Inferior parietal cortex (tissue), 1 donor: ENCODE measurements around the gene AUTS2.

ENCODE experiments used
- DNase-seq: peaks from one replicate; pipeline ENCODE4 v3.0.0-alpha.2; 2016; ENCODE audit errors: extremely low spot score

AUTS2 gene

GRCh38 chr7:69598081-69598486, at the start of gene AUTS2:
Gene AUTS2 (plus strand): TSS chr7:69598475. CDS start chr7:69599654, 1,179 bp downstream.
- DNase-seq, result peak; percentile 86

- DNase-seq, result no peak
Measured at GRCh38 chr7:69550991-69551390, 47.3 kb upstream of the AUTS2 start.

- DNase-seq, result no peak
Measured at GRCh38 chr7:69553190-69553589, 45.1 kb upstream of the AUTS2 start.

GRCh38 chr7:69561266-69561960, 36.9 kb upstream of the AUTS2 start:
- DNase-seq, result no peak

- DNase-seq, result peak; percentile 78
Measured at GRCh38 chr7:69564454-69565417, 33.5 kb upstream of the AUTS2 start.

GRCh38 chr7:69567800-69568199, 30.5 kb upstream of the AUTS2 start:
- DNase-seq, result no peak

GRCh38 chr7:69568266-69568665, 30.0 kb upstream of the AUTS2 start:
- no peak for DNase-seq

- DNase-seq, result no peak
Measured at GRCh38 chr7:69575651-69576050, 22.6 kb upstream of the AUTS2 start.

- DNase-seq, result peak; percentile 19
Measured at GRCh38 chr7:69577221-69577620, 21.1 kb upstream of the AUTS2 start.

GRCh38 chr7:69585169-69585568, 13.1 kb upstream of the AUTS2 start:
- DNase-seq, result no peak

- DNase-seq, result no peak
Measured at GRCh38 chr7:69586321-69586720, 12.0 kb upstream of the AUTS2 start.

- peak; percentile 88 for DNase-seq
Measured at GRCh38 chr7:69588773-69589172, 9.5 kb upstream of the AUTS2 start.

- DNase-seq, result no peak
Measured at GRCh38 chr7:69591805-69592204, 6.5 kb upstream of the AUTS2 start.

GRCh38 chr7:69593511-69593910, 4.8 kb upstream of the AUTS2 start:
- DNase-seq, result no peak

GRCh38 chr7:69595415-69595814, 2.9 kb upstream of the AUTS2 start:
- no peak for DNase-seq

- DNase-seq, result no peak
Measured at GRCh38 chr7:69596056-69596455, 2.2 kb upstream of the AUTS2 start.

GRCh38 chr7:69596723-69597277, 1.5 kb upstream of the AUTS2 start:
- no peak for DNase-seq

GRCh38 chr7:69597278-69598076, 798 bp upstream of the AUTS2 start:
- no peak for DNase-seq

- DNase-seq, result no peak
Measured at GRCh38 chr7:69598487-69599285, 411 bp downstream of the AUTS2 start.

GRCh38 chr7:69599286-69599954, 1.1 kb downstream of the AUTS2 start:
- DNase-seq, result no peak
